Measurements from ENCODE around the gene HDAC4.

The HDAC4 gene

DNA sequence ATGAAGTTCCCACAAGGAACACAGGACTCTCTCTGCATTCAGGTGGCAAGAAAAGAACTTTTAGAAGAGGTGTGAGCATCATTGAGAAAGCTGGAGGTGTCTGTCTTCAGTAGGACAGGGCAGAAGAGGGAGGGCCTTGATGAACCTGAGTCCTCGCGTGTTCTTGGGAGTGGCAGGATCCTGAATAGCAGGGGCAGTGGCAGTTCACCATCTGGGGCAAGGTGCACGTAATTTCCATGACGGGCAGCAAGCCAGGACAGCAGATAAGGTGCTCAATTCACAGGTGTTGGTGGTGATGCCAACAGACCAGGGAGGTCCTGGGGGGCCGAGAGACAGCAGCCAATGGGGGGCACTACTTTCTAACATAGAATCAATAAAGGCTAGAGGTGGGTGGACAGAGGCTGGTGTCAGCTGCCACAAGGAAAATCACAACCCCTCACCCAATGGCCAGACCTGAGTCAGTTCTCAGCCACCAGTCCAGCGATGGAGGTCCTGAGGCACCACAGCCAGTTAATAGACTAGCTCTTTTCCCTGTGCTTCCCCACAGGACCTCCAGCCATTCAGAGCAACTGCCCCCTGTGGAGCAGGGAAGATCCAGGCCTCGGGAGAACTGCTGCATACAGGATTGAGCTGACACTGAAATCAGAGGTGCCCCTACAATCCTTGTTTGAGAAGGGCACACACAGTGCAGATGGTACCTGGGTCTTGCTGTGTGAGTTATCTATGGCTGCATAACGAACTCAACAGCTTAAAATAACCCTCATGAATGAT, 10.9 kb upstream of the HDAC4 start:
- Histone ChIP-seq H3K36me3 (no peaks in the 10 kb centered on the region), H3K27me3 (no peaks in the 10 kb centered on the region), H3K4me3 (ENCODE audit: low read depth in 1 of 2, low read length in 1 of 2) (no peak overlapping the region), H3K4me1 (ENCODE audit: control insufficient read depth in 1 of 2, insufficient read depth in 1 of 2, low read depth in 1 of 2, low read length in 1 of 2) (peaks cover 8 to 13% of the 10 kb centered on the region in 2 experiments), H3K9me3 (no peaks in the 10 kb centered on the region), H3K27ac (no peak overlapping the region)
- TF ChIP-seq, protein P1, sequence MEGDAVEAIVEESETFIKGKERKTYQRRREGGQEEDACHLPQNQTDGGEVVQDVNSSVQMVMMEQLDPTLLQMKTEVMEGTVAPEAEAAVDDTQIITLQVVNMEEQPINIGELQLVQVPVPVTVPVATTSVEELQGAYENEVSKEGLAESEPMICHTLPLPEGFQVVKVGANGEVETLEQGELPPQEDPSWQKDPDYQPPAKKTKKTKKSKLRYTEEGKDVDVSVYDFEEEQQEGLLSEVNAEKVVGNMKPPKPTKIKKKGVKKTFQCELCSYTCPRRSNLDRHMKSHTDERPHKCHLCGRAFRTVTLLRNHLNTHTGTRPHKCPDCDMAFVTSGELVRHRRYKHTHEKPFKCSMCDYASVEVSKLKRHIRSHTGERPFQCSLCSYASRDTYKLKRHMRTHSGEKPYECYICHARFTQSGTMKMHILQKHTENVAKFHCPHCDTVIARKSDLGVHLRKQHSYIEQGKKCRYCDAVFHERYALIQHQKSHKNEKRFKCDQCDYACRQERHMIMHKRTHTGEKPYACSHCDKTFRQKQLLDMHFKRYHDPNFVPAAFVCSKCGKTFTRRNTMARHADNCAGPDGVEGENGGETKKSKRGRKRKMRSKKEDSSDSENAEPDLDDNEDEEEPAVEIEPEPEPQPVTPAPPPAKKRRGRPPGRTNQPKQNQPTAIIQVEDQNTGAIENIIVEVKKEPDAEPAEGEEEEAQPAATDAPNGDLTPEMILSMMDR (IDR thresholded peaks at IDR 0.05): no peak

DNA sequence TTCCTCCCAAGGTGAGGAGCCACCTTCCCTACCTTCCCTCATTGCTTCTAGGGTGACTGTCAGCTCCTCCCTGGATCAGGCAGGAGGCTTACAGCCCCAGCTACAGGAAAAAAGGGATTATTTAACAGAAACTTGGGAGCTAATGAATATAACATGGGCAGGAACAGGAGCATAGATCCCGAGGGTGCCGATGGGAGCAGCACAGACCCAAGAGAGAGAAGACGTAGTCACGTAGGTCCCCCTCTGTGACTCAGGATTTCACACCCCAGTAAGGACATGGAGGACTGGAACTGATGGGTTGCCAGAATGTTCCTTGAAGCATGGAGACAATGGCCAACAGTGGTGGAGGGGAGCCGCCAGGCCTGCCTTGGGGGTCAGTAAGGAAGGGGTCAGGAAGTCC, 10.3 kb upstream of the HDAC4 start:
- H3K4me1 ChIP-seq (ENCODE audit: control insufficient read depth in 1 of 2, insufficient read depth in 1 of 2, low read depth in 1 of 2, low read length in 1 of 2): peaks cover 8 to 13% of the 10 kb centered on the region in 2 experiments
- no peak overlapping the region for H3K27ac ChIP-seq
- H3K4me3 ChIP-seq (ENCODE audit: low read depth in 1 of 2, low read length in 1 of 2): no peak overlapping the region
- TF ChIP-seq, protein P1 (IDR thresholded peaks at IDR 0.05): no peak
- H3K27me3 ChIP-seq: no peaks in the 10 kb centered on the region
- no peaks in the 10 kb centered on the region for H3K9me3 ChIP-seq
- no peaks in the 10 kb centered on the region for H3K36me3 ChIP-seq

DNA sequence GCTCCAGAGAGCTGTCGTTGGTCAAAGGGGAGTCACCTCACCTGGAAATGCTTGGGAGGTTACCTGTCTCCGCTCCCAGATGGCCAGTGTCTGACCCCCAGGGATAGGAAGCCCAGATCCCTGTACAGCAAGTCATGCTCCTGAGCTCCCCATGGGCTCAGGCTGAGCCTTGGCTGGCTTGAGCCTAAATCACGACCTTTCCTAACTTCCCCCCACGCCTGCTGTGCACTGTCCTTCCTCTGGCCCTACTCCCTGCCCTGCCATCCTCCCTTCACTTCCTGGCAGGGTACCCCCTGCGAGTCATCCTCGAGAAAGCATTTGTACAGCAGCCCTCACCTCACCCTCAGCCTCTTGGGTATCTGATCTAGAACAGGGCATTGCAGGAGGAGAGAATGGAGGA, 9.2 kb upstream of the HDAC4 start:
- Histone ChIP-seq H3K27me3 (no peaks in the 10 kb centered on the region), H3K27ac (no peak overlapping the region), H3K9me3 (no peaks in the 10 kb centered on the region), H3K4me1 (ENCODE audit: control insufficient read depth in 1 of 2, insufficient read depth in 1 of 2, low read depth in 1 of 2, low read length in 1 of 2) (peaks cover 8 to 13% of the 10 kb centered on the region in 2 experiments), H3K36me3 (no peaks in the 10 kb centered on the region), H3K4me3 (ENCODE audit: low read depth in 1 of 2, low read length in 1 of 2) (no peak overlapping the region)
- TF ChIP-seq, protein P1 (IDR thresholded peaks at IDR 0.05): no peak

DNA sequence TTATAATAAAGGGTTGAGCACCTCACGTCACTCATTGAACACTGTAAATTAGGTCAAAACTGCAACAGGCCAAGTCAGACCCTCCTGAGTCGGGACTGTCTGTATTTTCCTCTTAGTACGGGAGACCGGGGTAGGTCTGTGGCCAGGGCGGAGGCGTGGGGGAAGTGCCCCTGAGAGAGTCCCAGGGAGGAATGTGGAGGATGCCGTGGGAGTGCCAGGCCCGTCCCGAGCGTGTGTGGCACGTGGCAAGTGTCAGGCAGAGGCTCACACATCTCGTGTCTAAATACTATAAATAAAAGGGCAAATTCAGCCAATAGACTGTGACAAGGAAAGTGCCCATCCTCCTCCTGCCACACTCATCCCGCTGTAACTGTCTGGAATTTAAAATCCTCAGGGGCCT, 6.3 kb upstream of the HDAC4 start:
- H3K4me1 ChIP-seq (ENCODE audit: control insufficient read depth in 1 of 2, insufficient read depth in 1 of 2, low read depth in 1 of 2, low read length in 1 of 2): peaks cover 8 to 9% of the 10 kb centered on the region in 2 experiments
- TF ChIP-seq, protein P1 (IDR thresholded peaks at IDR 0.05): no peak
- H3K27me3 ChIP-seq: no peaks in the 10 kb centered on the region
- no peaks in the 10 kb centered on the region for H3K36me3 ChIP-seq
- H3K27ac ChIP-seq: no peak overlapping the region
- no peaks in the 10 kb centered on the region for H3K9me3 ChIP-seq
- H3K4me3 ChIP-seq (ENCODE audit: low read depth in 1 of 2, low read length in 1 of 2): no peak overlapping the region

DNA sequence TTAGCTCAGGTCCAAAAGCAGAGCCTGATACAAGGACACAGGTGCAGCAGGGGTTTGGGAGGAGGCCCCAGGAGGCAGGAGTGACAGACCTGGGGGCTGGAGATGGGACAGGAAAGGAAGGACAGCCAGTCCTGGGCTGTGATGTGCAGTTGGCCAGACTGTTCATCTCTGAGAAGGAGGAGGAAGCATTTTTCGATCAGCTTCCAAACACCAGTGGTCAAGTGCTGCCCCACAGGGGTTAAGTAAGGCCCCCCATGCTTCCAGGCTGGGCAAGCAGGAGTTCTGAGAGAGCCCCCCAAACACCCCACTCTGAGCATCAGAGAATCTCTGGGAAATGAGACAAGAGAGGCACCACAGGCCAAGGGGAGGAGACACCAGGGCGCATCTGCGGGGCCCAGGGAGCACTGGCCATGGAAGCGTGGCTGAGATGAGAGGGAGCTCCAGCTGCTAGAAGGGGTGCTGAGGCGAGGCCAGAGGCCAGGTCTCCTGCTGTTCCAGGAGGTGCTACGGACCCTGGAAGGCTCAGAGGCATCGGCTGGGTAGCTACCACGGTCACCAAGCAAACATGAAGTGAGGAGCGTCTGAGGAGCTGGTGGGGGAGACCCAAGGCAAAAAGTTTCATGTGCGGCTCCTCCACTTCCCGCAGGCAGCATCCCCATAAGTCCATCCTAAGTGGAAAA, 5.6 kb upstream of the HDAC4 start:
- H3K4me3 ChIP-seq (ENCODE audit: low read depth in 1 of 2, low read length in 1 of 2): no peak overlapping the region
- H3K4me1 ChIP-seq (ENCODE audit: control insufficient read depth in 1 of 2, insufficient read depth in 1 of 2, low read depth in 1 of 2, low read length in 1 of 2): peaks cover 11% of the 10 kb centered on the region in 2 experiments
- no peak overlapping the region for H3K27ac ChIP-seq
- H3K36me3 ChIP-seq: no peaks in the 10 kb centered on the region
- TF ChIP-seq, protein P1 (IDR thresholded peaks at IDR 0.05): no peak
- H3K9me3 ChIP-seq: no peaks in the 10 kb centered on the region
- H3K27me3 ChIP-seq: no peaks in the 10 kb centered on the region
